Dedifferentiated amniotic fluid mesenchymal stem cell (primary cell): ENCODE results near the gene PDYN.

Source experiments
- DNase-seq: peaks from one replicate; pipeline ENCODE4 v3.0.0-alpha.2; 2016; ENCODE audit errors: extremely low spot score

Gene PDYN

DNA sequence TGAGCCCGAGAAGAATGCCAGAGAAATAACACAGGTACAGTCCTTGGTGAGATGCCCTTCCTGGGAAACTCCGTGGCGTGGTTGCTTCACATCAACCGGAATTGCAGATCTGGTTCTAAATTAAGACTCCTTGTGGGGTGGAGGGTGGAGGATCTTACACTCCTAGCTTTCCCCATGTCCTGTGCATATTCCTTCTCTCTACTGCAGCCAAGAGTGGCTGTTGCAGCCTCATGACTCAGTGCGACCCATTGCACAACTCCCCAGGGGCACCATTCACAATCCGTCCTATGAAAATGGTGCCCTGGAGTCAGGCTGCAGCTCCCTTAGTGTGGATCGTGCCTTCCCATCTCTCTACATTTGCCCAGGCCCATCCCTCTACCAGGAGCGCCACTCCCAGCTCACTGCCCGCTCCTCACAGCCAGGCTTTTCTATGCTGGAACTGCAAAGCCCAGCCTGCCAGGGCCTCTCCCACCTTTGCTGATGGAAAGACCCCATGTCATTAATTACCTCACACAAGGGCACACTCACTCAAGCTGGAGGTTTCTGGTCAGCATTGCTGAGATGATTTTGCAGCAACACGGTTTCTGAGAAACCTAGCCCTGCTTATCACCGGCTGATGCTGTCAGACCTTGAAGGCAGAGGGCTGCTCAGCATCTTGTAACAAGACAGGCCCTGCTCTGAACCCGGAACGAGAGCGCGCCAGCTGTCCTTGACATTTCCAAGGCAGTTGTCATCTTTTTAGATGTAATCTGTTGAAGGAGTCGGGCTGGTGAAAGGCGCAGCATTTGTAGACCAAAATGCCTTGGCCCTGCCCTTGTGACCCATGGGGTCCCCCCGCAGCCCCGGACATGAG is 58.9 kb downstream of the PDYN start:
- DNase-seq, result no peak

DNA sequence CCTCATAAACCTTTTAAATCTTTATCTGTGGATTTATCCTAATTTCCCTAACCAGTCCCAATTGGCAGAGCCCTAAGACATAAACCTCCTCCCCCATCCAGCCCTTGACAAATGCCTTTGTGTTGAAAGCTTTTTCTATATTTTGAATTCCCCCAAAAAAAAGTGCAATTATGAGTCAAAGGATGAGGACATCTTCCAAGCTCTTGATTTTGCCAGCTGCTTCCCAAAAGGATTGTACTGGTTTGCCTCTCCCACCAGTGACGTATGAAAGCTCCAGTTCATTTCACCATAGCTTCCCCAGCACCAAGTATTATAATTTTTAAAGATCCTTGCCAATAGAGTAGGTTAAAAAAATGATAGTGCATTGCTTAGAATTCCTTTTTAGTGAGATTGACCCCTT is 59.7 kb downstream of the PDYN start:
- DNase-seq, result peak; percentile 41

DNA sequence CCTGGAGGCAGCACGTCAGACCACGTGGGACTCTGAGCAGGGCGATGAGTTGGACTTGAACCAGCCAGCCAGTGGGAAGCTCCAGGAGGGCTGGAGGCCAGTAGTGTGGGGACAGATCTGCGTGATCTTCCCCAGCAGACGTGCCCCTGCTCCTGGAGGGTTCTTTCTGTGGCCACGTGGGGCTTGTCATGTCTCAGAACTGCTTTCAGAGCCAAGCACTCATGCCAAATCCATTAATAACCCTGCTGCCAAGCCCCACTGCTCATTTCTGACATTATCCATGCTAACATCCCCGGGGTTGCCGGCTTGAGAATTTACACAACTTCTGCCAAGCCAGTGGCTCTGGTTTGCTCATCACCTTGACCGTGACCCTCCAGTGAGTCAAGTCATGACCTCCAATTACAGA is 60.4 kb downstream of the PDYN start:
- DNase-seq, result no peak

DNA sequence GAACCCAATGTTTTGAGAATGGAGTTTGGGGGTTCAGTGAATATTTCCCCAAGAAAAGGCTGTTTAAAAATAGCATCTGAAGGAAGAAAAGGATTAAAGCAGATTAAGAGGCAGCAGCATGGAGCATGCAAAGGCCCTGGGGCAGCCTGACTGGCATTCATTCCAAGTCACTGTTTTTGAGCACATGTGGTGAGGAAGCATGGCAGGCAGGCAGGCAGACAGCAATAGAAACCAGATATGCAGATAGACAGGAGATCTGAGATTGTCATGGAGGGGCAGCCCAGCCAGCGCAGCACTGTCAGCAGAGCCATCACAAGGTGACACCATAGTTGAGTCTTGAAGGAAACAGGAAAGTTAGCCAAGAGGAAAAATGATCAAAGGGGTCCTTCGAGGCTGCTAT is 60.9 kb downstream of the PDYN start:
- DNase-seq, result no peak

DNA sequence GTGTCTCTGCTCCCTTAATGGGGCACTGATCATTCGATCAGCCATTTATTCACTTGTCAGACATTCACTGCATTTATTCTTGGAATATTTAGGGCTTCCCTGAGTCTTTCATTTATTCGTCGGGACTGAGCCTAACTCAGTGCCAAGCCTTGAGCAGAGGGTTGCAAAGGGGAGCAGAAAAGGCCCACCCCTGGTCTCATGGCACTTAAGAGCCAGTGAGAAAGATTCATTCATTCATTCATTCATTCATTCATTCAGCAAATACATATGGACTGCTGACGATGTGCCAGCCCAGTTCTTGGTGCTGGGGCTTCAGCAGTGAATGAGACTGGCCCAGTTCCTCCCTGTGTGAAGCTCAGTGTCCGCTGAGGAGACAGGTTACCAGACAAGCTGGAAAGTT is 62.0 kb downstream of the PDYN start:
- DNase-seq, result no peak

DNA sequence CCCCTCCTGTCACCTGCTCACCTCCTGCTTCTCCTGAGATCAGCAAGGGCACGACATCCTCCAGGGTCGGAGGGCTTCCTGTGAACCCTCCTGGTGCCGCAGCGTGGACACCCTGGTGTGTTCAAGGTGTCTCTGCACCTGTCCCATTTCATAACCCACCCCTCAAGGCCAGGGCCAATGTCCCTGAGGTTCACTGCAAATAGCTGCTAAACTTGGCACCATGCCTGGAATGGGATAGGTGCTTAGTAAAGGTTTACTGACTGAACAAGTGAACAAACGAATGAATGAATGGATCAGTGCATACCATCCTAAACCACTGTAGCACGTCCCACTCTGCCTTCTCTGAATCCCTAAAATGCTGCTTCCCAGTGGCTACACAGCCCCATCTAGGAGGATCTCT is 63.7 kb downstream of the PDYN start:
- no peak for DNase-seq

DNA sequence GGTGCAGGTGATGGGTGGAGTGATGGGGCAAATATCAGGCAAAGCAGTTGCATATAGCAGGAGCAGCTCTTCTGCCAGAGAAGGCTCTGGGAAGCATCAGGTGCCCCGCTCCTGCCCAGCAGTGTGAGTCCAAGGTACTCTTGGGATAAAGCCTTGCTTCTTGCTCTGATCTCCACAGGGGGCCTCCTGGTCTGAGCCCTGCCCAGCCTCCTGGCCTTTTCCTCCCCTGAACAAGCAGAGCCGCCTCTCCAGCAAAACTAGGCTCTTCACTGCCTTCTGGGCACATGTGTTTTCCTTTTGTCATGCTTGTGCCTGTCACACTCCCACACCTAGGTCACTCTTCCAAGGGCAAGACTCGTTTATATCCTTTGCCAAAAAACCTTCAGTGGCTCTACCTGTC is 64.4 kb downstream of the PDYN start:
- DNase-seq, result no peak

DNA sequence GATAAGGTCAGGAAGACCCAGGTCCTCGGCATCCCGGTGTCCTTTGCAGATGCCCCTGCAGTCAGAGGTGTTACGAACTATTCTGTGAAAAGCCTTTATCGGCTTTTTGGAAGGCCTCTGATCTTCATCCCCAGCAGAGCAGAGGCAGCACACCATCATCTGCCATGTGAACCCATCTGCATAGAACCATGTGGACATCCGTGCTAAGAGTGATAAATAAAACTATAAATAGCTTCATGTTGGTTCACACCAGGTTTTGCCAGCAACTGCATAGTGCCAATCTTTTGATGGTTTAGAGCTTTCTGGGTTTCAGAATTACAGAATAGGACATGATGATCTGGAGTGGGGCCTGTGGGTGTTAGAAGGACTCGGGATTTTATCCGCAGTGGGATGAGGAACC is 65.1 kb downstream of the PDYN start:
- DNase-seq, result no peak
